Activated CD8-positive, alpha-beta memory T cell treated with anti-CD3 and anti-CD28 coated beads, Interleukin-2, amount 50 U/mL, for 48 hours (primary cell): ENCODE results near the gene PHF21B.

Experiments used
- DNase-seq: peaks from one replicate; pipeline ENCODE4 v3.0.0-alpha.2; 2020

PHF21B gene

GRCh38 chr22:45013138-45013537 lies 3.3 kb upstream of the PHF21B start:
- DNase-seq = no peak

- no peak for DNase-seq
Measured at GRCh38 chr22:45010532-45010900, 711 bp upstream of the PHF21B start.

- peak; percentile 57 for DNase-seq
Measured at GRCh38 chr22:45008751-45009605, 827 bp downstream of the PHF21B start.

GRCh38 chr22:45008186-45008681 lies 1.6 kb downstream of the PHF21B start:
- DNase-seq = peak; percentile 57

GRCh38 chr22:45007391-45008185 lies 2.2 kb downstream of the PHF21B start:
- DNase-seq = no peak

- DNase-seq = no peak
Measured at GRCh38 chr22:45006964-45007390, 2.8 kb downstream of the PHF21B start.

- DNase-seq = no peak
Measured at GRCh38 chr22:45006111-45006963, 3.5 kb downstream of the PHF21B start.

- DNase-seq = no peak
Measured at GRCh38 chr22:45001653-45002052, 8.2 kb downstream of the PHF21B start.

- no peak for DNase-seq
Measured at GRCh38 chr22:45000330-45000729, 9.5 kb downstream of the PHF21B start.

- DNase-seq = no peak
Measured at GRCh38 chr22:44999687-45000086, 10.1 kb downstream of the PHF21B start.

- no peak for DNase-seq
Measured at GRCh38 chr22:44999231-44999630, 10.6 kb downstream of the PHF21B start.

GRCh38 chr22:44998296-44998695 lies 11.5 kb downstream of the PHF21B start:
- DNase-seq = no peak

GRCh38 chr22:44997060-44997459 lies 12.7 kb downstream of the PHF21B start:
- DNase-seq = no peak

- DNase-seq = no peak
Measured at GRCh38 chr22:44996648-44997047, 13.2 kb downstream of the PHF21B start.

- DNase-seq = no peak
Measured at GRCh38 chr22:44996120-44996519, 13.7 kb downstream of the PHF21B start.

GRCh38 chr22:44995715-44996114 lies 14.1 kb downstream of the PHF21B start:
- DNase-seq = no peak

GRCh38 chr22:44995105-44995514 lies 14.7 kb downstream of the PHF21B start:
- no peak for DNase-seq

GRCh38 chr22:44994399-44995104 lies 15.3 kb downstream of the PHF21B start:
- no peak for DNase-seq

GRCh38 chr22:44992166-44992565 lies 17.6 kb downstream of the PHF21B start:
- no peak for DNase-seq

GRCh38 chr22:44991218-44991617 lies 18.6 kb downstream of the PHF21B start:
- DNase-seq = no peak

- DNase-seq = no peak
Measured at GRCh38 chr22:44990810-44991209, 19.0 kb downstream of the PHF21B start.

- DNase-seq = no peak
Measured at GRCh38 chr22:44990328-44990727, 19.5 kb downstream of the PHF21B start.
